ENCODE results near the gene TFPI2.
"Not testable (repeated sequence)": the region's sequence is repeated elsewhere in the genome, so short reads cannot be mapped to it uniquely, and the experiment has no call there.

TFPI2 gene
- total RNA-seq: 0 to 0.07 reads per million in 2 donors

DNA sequence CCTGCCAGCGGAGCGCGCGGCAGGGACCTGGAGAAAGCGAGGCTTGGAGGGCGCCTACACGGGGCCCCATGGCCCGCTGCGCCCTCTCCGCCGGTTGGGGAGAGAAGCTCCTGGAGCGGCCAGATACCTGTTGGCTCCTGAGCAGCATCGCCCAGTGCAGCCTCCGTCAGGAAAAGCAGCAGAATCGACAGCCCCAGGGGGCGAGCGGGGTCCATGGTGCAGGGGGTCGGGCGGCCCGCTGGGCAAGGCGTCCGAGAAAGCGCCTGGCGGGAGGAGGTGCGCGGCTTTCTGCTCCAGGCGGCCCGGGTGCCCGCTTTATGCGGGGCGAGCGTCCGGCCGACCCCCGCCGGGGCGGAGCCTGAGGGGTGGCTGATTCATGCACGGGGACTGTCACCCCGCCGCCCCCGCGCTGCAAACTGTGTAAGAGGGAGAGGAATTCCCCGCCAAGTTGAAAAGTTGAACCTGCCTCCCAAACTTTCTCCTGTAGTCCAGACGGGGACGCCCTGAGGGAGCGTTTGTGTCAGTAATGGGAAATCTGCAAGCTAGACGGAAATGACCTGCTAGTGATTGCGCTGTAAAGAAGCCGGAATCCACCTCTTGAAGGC is at the start of gene TFPI2:
TFPI2 (minus strand) TSS at position 290 of the 605 bp plus-strand sequence; CDS start at position 215, 75 bp downstream.
- no peak for DNase-seq

- no peak for DNase-seq
Observed at GRCh38 chr7:93938293-93938692, 47.7 kb upstream of the TFPI2 start.

DNA sequence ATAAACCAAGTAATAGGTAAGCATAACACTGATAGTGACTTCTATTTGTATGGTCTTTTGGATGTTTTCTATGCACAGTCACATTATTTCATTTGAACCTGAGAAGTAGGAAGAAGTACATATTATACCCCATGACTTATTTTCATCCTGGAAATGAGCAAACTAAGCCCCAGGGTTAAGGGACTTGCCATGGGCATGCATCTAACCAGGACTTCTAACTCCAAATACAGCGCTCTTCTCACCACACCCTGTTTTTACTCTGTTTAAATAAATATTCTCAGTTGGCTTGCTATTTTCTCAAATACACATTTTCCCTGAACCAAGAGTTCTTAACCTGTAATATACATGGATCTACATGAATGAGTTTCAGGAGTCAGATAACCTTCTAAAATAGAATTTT is 47.3 kb upstream of the TFPI2 start:
- DNase-seq: no peak

GRCh38 chr7:93935102-93935501 is 44.5 kb upstream of the TFPI2 start:
- DNase-seq: no peak

DNA sequence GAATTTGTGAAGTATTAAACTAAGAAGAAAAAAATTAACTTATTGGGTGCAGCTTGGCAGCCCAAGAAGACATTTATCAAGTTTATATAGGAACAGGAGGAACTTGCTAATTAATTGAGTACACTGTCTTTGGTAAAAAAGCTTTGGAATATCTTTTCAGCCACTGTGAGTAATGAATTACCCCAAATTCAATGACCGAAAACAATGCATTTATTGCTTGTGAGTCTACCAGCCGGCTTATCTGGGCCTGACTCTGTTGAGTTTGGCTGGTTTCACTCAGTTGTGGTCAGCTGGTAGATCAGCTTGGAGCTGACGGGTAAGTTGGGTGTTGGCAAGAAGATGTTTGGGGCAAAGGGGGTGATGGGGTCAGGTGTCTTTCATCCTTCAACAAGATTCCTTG is 42.6 kb upstream of the TFPI2 start:
- no peak for DNase-seq

- DNase-seq: no peak
Observed at GRCh38 chr7:93931655-93932054, 41.1 kb upstream of the TFPI2 start.

- DNase-seq: no peak
Observed at GRCh38 chr7:93927585-93927984, 37.0 kb upstream of the TFPI2 start.

- no peak for DNase-seq
Observed at GRCh38 chr7:93926800-93927199, 36.2 kb upstream of the TFPI2 start.

DNA sequence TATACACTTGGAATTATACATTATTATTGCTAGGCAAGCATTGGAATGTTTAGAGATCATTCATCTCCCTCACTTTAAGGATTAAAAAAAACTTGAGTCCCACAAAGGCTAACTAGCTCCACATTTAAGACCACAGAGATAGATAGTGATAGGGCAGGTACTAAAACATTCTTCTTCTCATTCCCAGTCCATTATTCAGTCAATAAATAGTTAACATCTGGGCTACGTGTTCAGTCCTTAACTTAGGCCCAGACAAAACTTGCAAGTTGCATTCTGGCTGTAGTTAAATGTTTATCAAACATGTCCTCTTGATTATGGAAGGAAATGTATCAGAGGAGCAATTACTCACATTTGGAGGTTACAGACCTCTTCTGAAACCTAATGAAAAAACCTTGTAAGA is 33.4 kb upstream of the TFPI2 start:
- no peak for DNase-seq

GRCh38 chr7:93923296-93923695 is 32.7 kb upstream of the TFPI2 start:
- DNase-seq: no peak

DNA sequence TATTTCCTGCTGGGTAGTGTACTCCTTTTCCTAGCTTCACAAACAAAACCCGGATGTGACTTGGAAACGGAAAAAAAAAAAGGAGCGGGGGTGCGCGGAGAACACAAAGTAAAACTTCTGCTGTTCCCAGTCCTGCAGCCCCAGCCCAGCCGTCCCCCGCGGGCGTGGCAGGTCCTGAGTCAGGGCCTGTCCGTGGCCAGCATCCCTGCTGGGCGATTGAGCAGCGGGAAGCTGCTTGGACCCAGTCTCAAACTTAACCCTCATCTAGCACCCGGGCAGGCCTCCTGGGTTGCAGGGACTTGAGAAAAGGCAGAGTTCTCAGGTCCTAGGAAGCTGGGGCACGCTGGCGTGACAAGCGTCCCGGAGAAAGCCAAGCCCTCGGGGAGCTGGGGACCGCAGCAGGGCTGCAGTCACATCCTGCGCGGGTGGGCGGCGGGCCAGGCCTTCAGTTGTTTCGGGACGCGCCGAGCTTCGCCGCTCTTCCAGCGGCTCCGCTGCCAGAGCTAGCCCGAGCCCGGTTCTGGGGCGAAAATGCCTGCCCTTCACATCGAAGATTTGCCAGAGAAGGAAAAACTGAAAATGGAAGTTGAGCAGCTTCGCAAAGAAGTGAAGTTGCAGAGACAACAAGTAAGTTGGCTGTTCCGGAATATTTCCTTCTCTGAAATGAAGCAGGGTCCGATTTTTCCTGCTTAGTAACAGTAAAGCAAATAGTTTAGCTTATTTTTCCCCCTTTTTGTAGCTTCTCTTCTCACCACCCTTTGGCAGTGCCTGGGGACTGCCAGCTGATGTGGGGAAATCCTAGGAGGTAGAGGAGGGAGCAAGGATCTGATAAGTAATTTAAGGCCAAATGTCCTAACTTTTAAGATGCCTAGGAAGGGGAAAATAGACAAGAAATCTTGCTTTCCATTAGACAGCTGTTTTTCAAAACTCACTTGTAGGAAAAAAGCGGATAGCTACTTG is 31.3 kb upstream of the TFPI2 start, which contains the start of gene GNG11:
GNG11 (plus strand) TSS at position 129 of the 960 bp plus-strand sequence; CDS start at position 532, 403 bp downstream.
- DNase-seq: no peak

DNA sequence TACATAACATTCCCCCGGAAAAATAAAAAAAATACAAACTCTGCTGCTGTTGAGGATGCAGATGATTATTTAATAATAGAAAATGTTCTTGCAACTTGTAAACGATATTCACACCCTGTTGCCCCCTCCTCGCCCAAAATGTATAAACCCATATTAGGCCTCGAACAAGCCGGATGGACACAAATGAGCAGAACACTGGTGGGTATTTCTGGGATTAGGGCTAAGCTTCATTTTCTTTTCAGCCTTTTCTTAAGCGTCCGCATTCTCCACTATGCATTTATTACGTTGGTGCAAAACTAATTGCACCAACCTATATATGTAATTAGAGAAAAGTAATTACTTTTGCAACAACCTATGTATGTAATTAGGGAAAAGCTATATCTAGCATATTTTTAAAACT is 30.6 kb upstream of the TFPI2 start:
- no peak for DNase-seq

DNA sequence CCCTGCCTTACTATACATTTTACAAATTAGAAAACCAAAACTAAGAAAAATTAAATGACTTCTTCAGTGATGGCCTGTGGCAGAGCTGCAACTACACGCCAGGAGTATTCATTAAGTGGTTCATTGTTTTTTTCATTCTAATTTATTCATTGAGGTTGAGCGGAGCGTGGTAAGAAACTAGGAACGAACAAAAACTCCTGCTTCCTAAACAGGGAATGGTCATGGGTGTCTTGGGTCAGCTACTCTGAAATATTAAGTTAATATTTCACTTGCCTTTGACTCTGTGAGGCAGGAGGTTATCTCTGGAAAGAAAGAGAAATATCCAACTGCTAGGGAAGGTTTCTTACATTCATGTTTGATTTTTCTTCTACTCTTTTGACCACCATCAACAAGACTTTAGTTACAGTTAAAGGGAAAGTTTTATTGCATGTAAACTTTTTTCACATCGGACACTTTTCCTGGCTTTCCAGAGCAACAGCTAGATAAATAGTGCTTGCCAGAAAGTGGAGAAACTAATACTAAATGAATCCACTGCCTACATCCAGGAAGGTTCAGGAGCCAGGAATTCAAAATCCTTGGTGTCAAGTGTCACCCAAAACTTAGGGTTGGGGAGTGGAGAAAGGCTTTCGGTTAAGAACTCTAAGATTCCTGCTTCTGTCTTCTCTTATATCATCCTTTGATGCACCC is 30.1 kb upstream of the TFPI2 start:
- no peak for DNase-seq

GRCh38 chr7:93916315-93916714 is 25.8 kb upstream of the TFPI2 start:
- DNase-seq: not testable (repeated sequence)

DNA sequence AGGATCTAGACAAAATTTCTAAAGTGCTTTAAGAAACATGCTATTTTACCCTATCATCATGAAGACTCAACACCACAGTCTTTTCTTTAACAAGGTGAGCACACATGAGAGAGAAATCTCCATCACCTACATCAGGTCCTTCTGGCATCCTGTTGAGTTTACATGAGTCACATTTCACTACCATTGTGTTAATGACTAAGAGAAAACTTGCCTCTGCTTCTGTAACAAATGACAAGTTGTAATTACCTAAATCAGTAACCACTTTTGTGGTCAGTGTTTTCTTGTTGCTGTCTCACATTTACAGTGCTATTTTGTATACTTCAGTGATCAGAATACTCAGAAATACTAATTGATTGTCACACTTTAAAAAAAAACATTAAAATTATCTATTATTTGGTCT is 25.3 kb upstream of the TFPI2 start:
- DNase-seq: not testable (repeated sequence)

DNA sequence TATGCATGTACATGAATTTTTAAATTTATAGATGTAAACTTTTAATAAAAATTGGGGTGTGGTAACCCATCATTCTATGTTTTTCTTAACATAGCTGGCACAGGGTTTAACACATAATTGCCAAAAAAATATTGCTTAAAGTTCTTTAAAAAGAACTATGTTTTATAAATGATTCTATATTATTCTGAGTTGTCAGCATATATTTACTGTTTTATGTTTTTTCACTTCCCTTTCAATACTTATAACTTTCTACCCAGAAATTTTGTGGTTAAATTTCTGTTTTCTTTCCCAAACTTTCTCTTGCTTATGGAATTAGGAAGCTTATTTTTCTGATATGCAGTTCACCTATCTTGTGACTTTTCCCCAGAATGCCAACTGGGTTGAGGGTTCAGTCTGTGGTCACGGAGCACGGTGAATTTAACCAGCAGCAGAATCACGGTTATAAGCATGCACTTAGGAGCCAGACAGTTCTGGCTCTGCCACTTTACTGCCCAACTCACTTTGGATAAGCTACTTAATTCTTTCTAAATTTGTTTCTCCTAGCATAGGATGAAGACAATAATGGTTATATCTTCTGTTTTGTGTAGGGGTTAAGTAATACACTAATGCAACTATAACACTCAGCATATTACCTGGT is 24.8 kb upstream of the TFPI2 start:
- not testable (repeated sequence) for DNase-seq

GRCh38 chr7:93914581-93915066 is 24.1 kb upstream of the TFPI2 start:
- DNase-seq: no peak

- DNase-seq: no peak
Observed at GRCh38 chr7:93913197-93913596, 22.6 kb upstream of the TFPI2 start.

- not testable (repeated sequence) for DNase-seq
Observed at GRCh38 chr7:93911661-93912060, 21.1 kb upstream of the TFPI2 start.

- not testable (repeated sequence) for DNase-seq
Observed at GRCh38 chr7:93911242-93911641, 20.7 kb upstream of the TFPI2 start.

- no peak for DNase-seq
Observed at GRCh38 chr7:93910076-93910994, 19.8 kb upstream of the TFPI2 start.
